Neural progenitor cell (in vitro differentiated cells): ENCODE measurements around the gene GOLGA5. TPM values are rescaled to one million over a fixed set of nuclear protein-coding genes. Genes with fewer than 3 reads are reported as not detected.
A peak's percentile ranks its signal among the peaks of the same experiment; 100 is the strongest.
"Not testable (repeated sequence)": the region's sequence is repeated elsewhere in the genome, so short reads cannot be mapped to it uniquely, and the experiment has no call there.

Experiments used
- DNase-seq: peaks from one replicate; pipeline ENCODE4 v3.0.0-alpha.2; 2016; ENCODE audit warnings: low spot score
- H2AFZ ChIP-seq: fragments of 200-600 bp; sonication (generic); replicated peaks from 2 replicates; pipeline ENCODE4 v1.6.1; 2016; ENCODE audit warnings: antibody characterized with exemption
- H3F3A ChIP-seq: fragments of 200-600 bp; sonication (generic); 2 replicates; pipeline ENCODE4 v1.6.1; 2016; ENCODE audit warnings: antibody characterized with exemption, low read depth
- H3K27ac ChIP-seq: fragments of 200-600 bp; sonication (generic); 2 replicates; pipeline ENCODE4 v1.5.1; 2016; ENCODE audit warnings: mild to moderate bottlenecking
- H3K27me3 ChIP-seq: fragments of 200-600 bp; sonication (generic); 2 replicates; pipeline ENCODE4 v1.6.1; 2016; ENCODE audit warnings: mild to moderate bottlenecking, moderate library complexity
- H3K36me3 ChIP-seq: fragments of 200-600 bp; sonication (generic); 2 replicates; pipeline ENCODE4 v1.5.1; 2016
- H3K4me1 ChIP-seq: fragments of 200-600 bp; sonication (generic); 2 replicates; pipeline ENCODE4 v1.6.1; 2016; ENCODE audit warnings: mixed run types
- H3K4me2 ChIP-seq: fragments of 200-600 bp; sonication (generic); 2 replicates; pipeline ENCODE4 v1.6.1; 2016
- H3K4me3 ChIP-seq: fragments of 200-600 bp; sonication (generic); 2 replicates; pipeline ENCODE4 v1.5.1; 2016
- H3K79me2 ChIP-seq: fragments of 200-600 bp; sonication (generic); 2 replicates; pipeline ENCODE4 v1.6.1; 2016; ENCODE audit warnings: low read depth
- H3K9ac ChIP-seq: fragments of 200-600 bp; sonication (generic); 2 replicates; pipeline ENCODE4 v1.6.1; 2016
- H3K9me3 ChIP-seq: fragments of 200-600 bp; sonication (generic); 2 replicates; pipeline ENCODE4 v1.5.1; 2016; ENCODE audit warnings: low read depth
- H4K20me1 ChIP-seq: fragments of 200-600 bp; sonication (generic); 2 replicates; pipeline ENCODE4 v1.6.1; 2016; ENCODE audit warnings: low read depth
- H3K27ac Mint-ChIP-seq: 3 replicates; pipeline ENCODE4 v1.8.0; 2021; ENCODE audit warnings: mixed read lengths
- H3K27me3 Mint-ChIP-seq: 2 replicates; pipeline ENCODE4 v1.8.0; 2022; ENCODE audit warnings: low read depth, mild to moderate bottlenecking, inconsistent platforms, moderate library complexity, mixed read lengths; ENCODE audit not compliant: insufficient read depth
- H3K36me3 Mint-ChIP-seq: 3 replicates; pipeline ENCODE4 v1.8.0; 2021; ENCODE audit warnings: mixed read lengths
- H3K4me1 Mint-ChIP-seq: 3 replicates; pipeline ENCODE4 v1.8.0; 2021; ENCODE audit warnings: mixed read lengths
- H3K4me3 Mint-ChIP-seq: 3 replicates; pipeline ENCODE4 v1.8.0; 2021; ENCODE audit warnings: mild to moderate bottlenecking, moderate library complexity, mixed read lengths
- H3K9me3 Mint-ChIP-seq: 3 replicates; pipeline ENCODE4 v1.8.0; 2020; ENCODE audit warnings: mixed read lengths
- EZH2 ChIP-seq: fragments of 200-600 bp; sonication (generic); IDR thresholded peaks from 2 replicates; pipeline ENCODE4 v1.6.1; 2017; ENCODE audit warnings: antibody characterized with exemption, mild to moderate bottlenecking, moderate library complexity
- EZH2phosphoT487 ChIP-seq: fragments of 200-600 bp; sonication (generic); IDR thresholded peaks from 2 replicates; pipeline ENCODE4 v1.6.1; 2017; ENCODE audit warnings: antibody characterized with exemption
- total RNA-seq: library from RNA; depleted of rRNA; stranded (reverse); fragments of >200 nt; gene quantifications from 2 replicates; pipeline ENCODE4 v1.2.3, GENCODE V29; 2015; ENCODE audit warnings: low replicate concordance
- TF ChIP-seq, protein P1 (sequence below): fragments of 200-600 bp; sonication (generic); IDR thresholded peaks from 2 replicates; pipeline ENCODE4 v1.5.1; 2017; ENCODE audit warnings: antibody characterized with exemption, mild to moderate bottlenecking

The GOLGA5 gene
- total RNA-seq, 1 donor from 2014 or later, result 34.2 TPM

DNA sequence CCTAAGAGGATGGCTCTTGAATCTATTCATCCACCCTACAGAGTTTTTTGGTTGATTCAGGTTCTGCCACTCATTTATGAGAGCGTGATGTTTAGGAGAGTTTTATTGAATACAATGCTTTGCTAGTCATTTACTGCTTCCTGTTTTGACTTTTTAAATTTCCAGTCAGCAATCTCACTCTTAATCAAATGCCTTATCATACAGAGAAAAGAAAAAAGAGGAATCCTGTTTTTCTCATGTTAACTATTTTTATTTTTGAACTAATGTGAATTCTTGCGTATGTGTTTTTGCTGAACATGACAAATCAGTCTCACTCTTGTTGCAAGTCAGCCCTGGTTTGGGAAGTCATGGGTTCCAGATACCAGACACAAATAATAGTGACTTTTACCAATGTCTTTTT lies 23.6 kb upstream of the GOLGA5 start:
- Histone ChIP-seq H3K4me1 (no peaks in the 10 kb centered on the region), H3K9ac (no peak overlapping the region), H3K27ac (no peak overlapping the region), H3F3A (no peaks in the 10 kb centered on the region), H2AFZ (no peak overlapping the region), H3K4me3 (no peak overlapping the region), H3K36me3 (no peaks in the 10 kb centered on the region), H3K79me2 (no peaks in the 10 kb centered on the region), H3K4me2 (no peak overlapping the region), H3K27me3 (no peaks in the 10 kb centered on the region), H3K9me3 (no peaks in the 10 kb centered on the region), H4K20me1 (no peaks in the 10 kb centered on the region)
- TF ChIP-seq EZH2 (no peak), EZH2phosphoT487 (no peak)
- TF ChIP-seq, protein P1, sequence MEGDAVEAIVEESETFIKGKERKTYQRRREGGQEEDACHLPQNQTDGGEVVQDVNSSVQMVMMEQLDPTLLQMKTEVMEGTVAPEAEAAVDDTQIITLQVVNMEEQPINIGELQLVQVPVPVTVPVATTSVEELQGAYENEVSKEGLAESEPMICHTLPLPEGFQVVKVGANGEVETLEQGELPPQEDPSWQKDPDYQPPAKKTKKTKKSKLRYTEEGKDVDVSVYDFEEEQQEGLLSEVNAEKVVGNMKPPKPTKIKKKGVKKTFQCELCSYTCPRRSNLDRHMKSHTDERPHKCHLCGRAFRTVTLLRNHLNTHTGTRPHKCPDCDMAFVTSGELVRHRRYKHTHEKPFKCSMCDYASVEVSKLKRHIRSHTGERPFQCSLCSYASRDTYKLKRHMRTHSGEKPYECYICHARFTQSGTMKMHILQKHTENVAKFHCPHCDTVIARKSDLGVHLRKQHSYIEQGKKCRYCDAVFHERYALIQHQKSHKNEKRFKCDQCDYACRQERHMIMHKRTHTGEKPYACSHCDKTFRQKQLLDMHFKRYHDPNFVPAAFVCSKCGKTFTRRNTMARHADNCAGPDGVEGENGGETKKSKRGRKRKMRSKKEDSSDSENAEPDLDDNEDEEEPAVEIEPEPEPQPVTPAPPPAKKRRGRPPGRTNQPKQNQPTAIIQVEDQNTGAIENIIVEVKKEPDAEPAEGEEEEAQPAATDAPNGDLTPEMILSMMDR, result no peak
- DNase-seq, result no peak
- Mint-ChIP-seq H3K27ac (no peak overlapping the region), H3K4me1 (no peaks in the 10 kb centered on the region), H3K36me3 (no peaks in the 10 kb centered on the region), H3K4me3 (no peak overlapping the region), H3K27me3 (peaks cover 5% of the 10 kb centered on the region), H3K9me3 (no peaks in the 10 kb centered on the region)

DNA sequence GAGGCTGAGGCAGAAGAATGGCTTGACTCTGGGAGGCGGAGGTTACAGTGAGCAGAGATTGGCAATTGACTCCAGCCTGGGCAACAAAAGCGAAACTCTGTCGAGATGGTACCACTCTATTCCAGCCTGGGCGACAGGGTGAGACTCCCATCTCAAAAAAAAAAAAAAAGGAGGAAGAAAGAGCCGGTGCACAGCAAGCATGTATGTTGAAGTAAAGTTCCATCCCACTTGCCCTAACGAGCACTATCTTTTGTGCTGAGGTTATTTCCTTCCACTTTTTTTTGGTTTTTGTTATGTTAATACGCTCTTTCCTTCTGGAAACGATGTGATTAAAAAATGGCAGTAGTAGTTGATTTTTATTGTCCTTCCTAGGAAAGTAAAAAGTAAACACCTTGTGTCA lies 19.5 kb upstream of the GOLGA5 start:
- no peaks in the 10 kb centered on the region for H3K4me1 ChIP-seq
- H3K4me2 ChIP-seq, result no peak overlapping the region
- H3K27ac ChIP-seq, result no peak overlapping the region
- Mint-ChIP-seq H3K36me3 (no peaks in the 10 kb centered on the region), H3K27ac (no peak overlapping the region), H3K4me1 (no peaks in the 10 kb centered on the region), H3K9me3 (no peaks in the 10 kb centered on the region), H3K4me3 (no peak overlapping the region), H3K27me3 (peaks cover 5% of the 10 kb centered on the region)
- no peak overlapping the region for H3K4me3 ChIP-seq
- no peaks in the 10 kb centered on the region for H3K27me3 ChIP-seq
- TF ChIP-seq EZH2phosphoT487, result no peak
- TF ChIP-seq, protein P1, result no peak
- no peak for TF ChIP-seq EZH2
- no peaks in the 10 kb centered on the region for H3K9me3 ChIP-seq
- no peaks in the 10 kb centered on the region for H3K36me3 ChIP-seq
- H3F3A ChIP-seq, result no peaks in the 10 kb centered on the region
- DNase-seq, result no peak
- H2AFZ ChIP-seq, result no peak overlapping the region
- no peak overlapping the region for H3K9ac ChIP-seq
- H3K79me2 ChIP-seq, result no peaks in the 10 kb centered on the region
- no peaks in the 10 kb centered on the region for H4K20me1 ChIP-seq

DNA sequence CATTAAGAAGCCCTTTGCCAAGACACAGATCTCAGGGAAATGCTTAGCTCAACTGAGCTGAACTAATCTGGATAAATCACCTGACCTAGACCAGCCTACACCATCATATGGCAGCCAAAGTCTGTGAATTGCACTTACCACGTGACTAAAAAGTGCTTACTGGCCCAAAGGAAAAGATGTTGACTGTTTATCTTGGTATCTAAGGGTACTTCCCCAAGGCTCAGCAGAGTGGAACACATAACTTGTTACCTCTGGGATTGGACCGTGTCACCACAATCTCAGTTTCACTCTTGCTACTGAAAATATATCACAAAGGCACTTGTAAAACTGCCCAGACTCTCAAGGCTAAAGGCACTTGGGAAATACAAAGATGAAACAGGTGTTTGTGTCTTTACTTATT lies 18.8 kb upstream of the GOLGA5 start:
- H3K27me3 ChIP-seq, H3K79me2 ChIP-seq, H3K4me2 ChIP-seq, H3K36me3 Mint-ChIP-seq, H3K4me3 ChIP-seq, H3K9me3 ChIP-seq, H2AFZ ChIP-seq, H3K27ac Mint-ChIP-seq, H3K4me1 ChIP-seq, H3K36me3 ChIP-seq, H3K4me1 Mint-ChIP-seq, DNase-seq, H3K9me3 Mint-ChIP-seq, H4K20me1 ChIP-seq, H3K27ac ChIP-seq, H3K27me3 Mint-ChIP-seq, H3K9ac ChIP-seq, H3K4me3 Mint-ChIP-seq, H3F3A ChIP-seq: not testable (repeated sequence)

DNA sequence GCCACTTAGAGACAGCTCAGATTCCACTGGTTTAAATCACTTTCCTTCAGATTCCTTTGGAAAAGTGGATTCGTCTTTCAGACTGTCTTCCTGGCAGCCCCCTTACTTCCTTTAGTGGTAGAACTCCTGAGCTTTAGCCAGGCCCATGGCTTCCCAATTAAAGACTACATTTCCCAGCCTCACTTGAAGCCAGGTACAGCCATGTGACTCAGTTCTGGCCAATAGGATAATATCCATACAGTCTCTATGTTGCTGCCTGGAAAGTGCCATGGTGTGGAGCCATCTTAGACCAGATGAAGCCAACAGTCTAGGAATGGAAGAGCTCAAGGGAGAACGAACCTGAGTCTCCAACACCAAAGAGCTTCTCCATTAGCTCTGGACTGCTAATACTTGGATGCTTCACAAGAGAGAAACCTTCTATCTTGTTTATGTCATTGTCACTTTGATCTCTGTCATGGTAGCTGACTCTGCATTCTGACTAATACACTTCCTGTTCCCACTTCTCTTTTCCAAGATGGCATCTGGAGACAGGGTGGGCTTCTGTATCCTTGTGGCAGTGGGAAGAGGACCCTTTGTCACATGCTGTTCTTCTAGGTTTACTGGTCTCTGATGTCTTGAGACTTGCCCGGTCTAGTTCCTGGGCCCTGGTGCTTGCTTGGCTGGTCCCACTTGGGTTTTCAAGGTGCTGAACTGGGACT lies 15.1 kb upstream of the GOLGA5 start:
- H3K4me1 Mint-ChIP-seq, H3K4me1 ChIP-seq, H3K9me3 Mint-ChIP-seq, DNase-seq, H4K20me1 ChIP-seq, H3K4me3 Mint-ChIP-seq, H3K27ac ChIP-seq, H3K27ac Mint-ChIP-seq, H3K36me3 Mint-ChIP-seq, H3K9ac ChIP-seq, H3K27me3 ChIP-seq, H3K4me3 ChIP-seq, H3K27me3 Mint-ChIP-seq, H3F3A ChIP-seq, H3K9me3 ChIP-seq, H3K36me3 ChIP-seq, H3K79me2 ChIP-seq, H3K4me2 ChIP-seq: not testable (repeated sequence)
- peak overlapping the region; percentile 5 for H2AFZ ChIP-seq
